ENCODE data around the gene LZTFL1.
A peak's percentile ranks its signal among the peaks of the same experiment; 100 is the strongest.

Gene LZTFL1

DNA sequence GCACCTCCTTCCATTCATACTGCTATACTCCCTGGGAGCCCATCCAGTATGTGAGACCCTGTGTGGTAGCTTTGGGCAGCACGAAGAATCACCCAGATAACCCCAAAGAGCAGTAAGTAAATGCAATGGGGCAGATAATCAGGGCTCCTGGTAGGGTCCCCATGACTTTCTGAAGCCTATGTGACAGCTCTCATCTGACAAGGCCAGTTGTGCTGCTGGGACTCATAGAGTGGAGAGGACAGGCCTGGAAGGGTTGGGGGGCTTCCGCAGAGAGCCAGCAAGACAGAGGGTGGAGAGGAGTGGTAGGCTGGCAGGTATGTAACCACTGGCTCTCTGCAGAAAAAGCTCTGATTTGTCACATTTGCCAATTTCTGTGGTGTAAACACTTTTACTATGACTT, 42.3 kb downstream of the LZTFL1 start:
- no peak for DNase-seq (ENCODE audit: low read depth, low spot score)
- TF ChIP-seq, protein P1, sequence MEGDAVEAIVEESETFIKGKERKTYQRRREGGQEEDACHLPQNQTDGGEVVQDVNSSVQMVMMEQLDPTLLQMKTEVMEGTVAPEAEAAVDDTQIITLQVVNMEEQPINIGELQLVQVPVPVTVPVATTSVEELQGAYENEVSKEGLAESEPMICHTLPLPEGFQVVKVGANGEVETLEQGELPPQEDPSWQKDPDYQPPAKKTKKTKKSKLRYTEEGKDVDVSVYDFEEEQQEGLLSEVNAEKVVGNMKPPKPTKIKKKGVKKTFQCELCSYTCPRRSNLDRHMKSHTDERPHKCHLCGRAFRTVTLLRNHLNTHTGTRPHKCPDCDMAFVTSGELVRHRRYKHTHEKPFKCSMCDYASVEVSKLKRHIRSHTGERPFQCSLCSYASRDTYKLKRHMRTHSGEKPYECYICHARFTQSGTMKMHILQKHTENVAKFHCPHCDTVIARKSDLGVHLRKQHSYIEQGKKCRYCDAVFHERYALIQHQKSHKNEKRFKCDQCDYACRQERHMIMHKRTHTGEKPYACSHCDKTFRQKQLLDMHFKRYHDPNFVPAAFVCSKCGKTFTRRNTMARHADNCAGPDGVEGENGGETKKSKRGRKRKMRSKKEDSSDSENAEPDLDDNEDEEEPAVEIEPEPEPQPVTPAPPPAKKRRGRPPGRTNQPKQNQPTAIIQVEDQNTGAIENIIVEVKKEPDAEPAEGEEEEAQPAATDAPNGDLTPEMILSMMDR (IDR thresholded peaks at IDR 0.05; ENCODE audit: insufficient read depth, low read length, missing control alignments), result no peak
- POLR2A ChIA-PET, result no interaction called here
- CTCF ChIA-PET, result no interaction called here
- H3K4me3 ChIP-seq (ENCODE audit: low read depth, low read length), result no peak overlapping the region

DNA sequence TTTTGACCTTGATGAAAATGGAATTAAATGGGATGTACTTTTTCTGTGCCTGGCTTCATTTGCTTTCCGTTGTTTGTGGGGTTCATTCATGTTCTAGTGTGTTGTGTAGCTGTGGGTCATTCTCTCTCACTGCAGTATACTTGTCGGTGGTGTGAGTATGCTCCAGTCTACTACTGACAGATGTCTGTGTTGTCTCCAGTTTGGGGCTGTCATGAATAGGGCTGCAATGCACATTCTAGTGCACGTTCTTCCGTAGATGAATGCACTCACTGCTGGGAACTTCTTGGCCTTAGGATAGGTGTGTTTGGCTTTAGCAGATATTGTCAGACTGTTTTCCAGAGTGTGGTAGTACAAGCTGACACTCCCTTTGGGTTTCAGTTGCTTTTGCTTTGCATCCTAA, 43.9 kb downstream of the LZTFL1 start:
- TF ChIP-seq, protein P1 (IDR thresholded peaks at IDR 0.05; ENCODE audit: insufficient read depth, low read length, missing control alignments), result no peak
- ChIA-PET POLR2A (no interaction called here), CTCF (no interaction called here)

DNA sequence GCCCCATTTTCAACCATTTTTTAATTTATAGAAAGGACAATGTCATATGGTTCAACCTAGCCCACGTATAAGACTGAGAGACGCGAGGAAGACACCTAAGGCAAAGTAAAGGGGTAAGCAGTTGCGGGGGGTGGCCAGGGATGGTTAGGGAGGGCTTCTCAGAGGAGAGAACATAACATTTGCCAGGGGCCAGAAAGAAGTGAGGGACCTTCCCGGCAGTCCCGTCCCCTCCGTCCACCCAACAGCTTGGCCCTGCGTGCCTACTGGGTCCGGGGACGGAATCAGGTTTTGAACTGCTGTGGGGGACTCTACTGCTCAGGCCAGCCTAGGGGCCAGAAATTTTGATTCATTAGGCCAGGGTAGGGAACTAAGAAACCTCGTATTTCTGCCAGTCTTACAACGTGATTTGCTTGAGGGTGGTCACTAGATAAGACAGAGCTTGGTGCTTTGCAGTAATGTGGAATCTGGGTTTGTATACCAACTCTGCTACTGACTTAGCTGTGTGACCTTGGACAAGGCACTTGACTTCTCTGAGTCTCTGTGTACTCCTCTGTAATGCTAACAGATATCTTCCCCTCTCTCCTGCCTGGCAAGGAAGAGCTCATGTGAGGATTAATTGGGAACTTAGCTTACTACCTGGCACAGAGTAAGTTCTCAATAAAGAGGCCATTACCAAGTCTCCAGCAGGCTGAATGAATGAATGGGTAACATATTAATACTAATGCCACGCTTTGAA, 44.8 kb downstream of the LZTFL1 start:
- POLR2A ChIA-PET, result no interaction called here
- DNase-seq (ENCODE audit: low read depth, low spot score), result no peak
- H3K4me3 ChIP-seq (ENCODE audit: low read depth, low read length), result no peak overlapping the region
- TF ChIP-seq, protein P1 (IDR thresholded peaks at IDR 0.05; ENCODE audit: insufficient read depth, low read length, missing control alignments), result no peak
- CTCF ChIA-PET, result interaction anchor here (1.3 kb wide), 1 partner anchor 9 kb away, joined by 3 read pairs; no protein-coding TSS in a partner anchor

More for the DNA sequence above, 43.9 kb downstream of the LZTFL1 start:
- no peak for DNase-seq (ENCODE audit: low read depth, low spot score)
- H3K4me3 ChIP-seq (ENCODE audit: low read depth, low read length), result no peak overlapping the region

DNA sequence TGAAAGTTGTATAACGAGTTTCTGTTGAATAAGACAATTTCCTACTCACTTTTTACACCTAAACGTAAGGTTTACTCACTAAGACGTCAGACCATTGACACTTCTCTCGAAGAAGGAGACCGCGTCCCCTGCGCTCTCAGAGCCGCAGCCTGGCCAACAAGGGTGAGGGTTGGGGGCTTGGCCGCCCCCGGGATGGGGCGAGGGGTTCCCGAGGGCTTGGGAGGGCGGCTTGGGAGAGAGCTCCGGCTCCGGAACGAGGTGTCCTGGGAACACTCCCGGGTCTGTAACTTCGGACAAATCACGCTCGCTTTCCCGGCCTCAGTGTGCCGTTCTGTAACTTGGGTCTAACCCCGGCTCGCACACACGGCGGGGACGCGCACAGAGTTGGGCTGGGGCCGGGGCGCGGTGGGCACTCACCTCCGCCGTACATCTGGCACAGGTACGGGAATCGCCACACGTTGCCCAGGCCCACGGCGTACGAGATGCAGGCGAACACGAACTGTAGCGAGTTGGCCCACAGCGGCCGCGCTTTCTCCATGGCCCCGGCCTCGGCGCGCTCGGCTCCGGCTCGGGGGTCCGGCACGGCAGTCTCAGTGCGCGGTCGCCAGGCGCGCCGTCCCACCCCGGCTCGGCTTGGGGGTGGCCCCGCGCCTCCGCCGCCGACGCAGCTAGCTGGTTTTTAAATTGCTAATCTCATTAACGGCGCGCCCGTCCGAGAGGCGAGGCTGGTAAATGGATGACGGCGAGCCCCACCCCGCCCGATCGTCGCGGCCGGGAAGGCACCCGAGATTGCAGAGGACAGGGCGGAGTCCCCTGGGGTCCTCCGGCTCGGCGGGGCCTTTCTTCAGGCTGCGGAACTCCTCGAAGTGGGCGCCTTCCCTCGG, 45.8 kb downstream of the LZTFL1 start, which contains the start of gene SLC6A20:
SLC6A20 (minus strand) TSS at position 655 of the 884 bp plus-strand sequence; CDS start at position 538, 117 bp downstream.
- CTCF ChIA-PET, result interaction anchor here (1.3 kb wide), 1 partner anchor 10 kb away, joined by 3 read pairs; no protein-coding TSS in a partner anchor
- POLR2A ChIA-PET, result no interaction called here
- H3K4me3 ChIP-seq (ENCODE audit: low read depth, low read length), result peak within 1 kb of the TSS; percentile 8
- DNase-seq (ENCODE audit: low read depth, low spot score), result no peak
- TF ChIP-seq, protein P1 (IDR thresholded peaks at IDR 0.05; ENCODE audit: insufficient read depth, low read length, missing control alignments), result no peak

- TF ChIP-seq, protein P1 (IDR thresholded peaks at IDR 0.05; ENCODE audit: insufficient read depth, low read length, missing control alignments), result no peak
- DNase-seq (ENCODE audit: low read depth, low spot score), result no peak
- H3K4me3 ChIP-seq (ENCODE audit: low read depth, low read length), result no peak overlapping the region
- ChIA-PET CTCF (no interaction called here), POLR2A (no interaction called here)
Observed at GRCh38 chr3:45795509-45795881, 46.4 kb downstream of the LZTFL1 start.

DNA sequence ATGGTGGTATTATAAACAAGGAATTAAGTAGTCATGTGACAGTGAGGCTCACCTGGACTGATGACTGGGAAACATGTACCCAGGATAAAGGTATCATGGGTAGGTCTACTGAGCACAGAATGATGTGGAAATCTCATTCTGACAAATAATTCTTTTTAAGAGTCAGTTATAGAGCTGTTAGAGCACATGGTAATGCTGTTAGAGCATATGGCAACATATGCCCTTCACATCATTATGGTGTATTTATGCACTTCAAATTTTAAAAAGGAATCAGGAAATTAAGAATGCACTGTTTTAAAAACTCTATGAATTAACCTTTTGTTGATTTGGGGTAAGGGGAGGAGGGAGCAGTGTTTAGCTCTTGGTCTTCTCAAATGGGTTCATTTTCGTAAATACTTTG, 47.3 kb downstream of the LZTFL1 start:
- DNase-seq (ENCODE audit: low read depth, low spot score), result no peak
- CTCF ChIA-PET, result no interaction called here
- POLR2A ChIA-PET, result no interaction called here
- H3K4me3 ChIP-seq (ENCODE audit: low read depth, low read length), result no peak overlapping the region
- TF ChIP-seq, protein P1 (IDR thresholded peaks at IDR 0.05; ENCODE audit: insufficient read depth, low read length, missing control alignments), result no peak
